Measurements from ENCODE around the gene TAS2R42. TPM values are rescaled to one million over a fixed set of nuclear protein-coding genes. Genes with fewer than 3 reads are reported as not detected.

Gene TAS2R42
- total and polyA plus RNA-seq, 2 of the 13 experiments (the other 11 are each of a cell fraction or from before 2014, with no cell fraction given), result not detected

- TF ChIP-seq HINFP (CRISPR knock-in tag; IDR thresholded peaks at IDR 0.05; ENCODE audit: low read depth), result no peak
- TF ChIP-seq ARID3A (IDR thresholded peaks at IDR 0.05; ENCODE audit: low read depth, low read length), result no peak
- TF ChIP-seq ZMYM3 (CRISPR knock-in tag; IDR thresholded peaks at IDR 0.05), result 0 out of 2 replicates have a peak, but pooled peaks have one; percentile 39
- TF ChIP-seq NFIC (IDR thresholded peaks at IDR 0.05; ENCODE audit: low read length), result no peak
- peak; percentile 32; the same call in 1 of the 2 replicates for TF ChIP-seq IRF2 (CRISPR knock-in tag; IDR thresholded peaks at IDR 0.05)
- peak; percentile 70 for TF ChIP-seq ZNF407 (CRISPR knock-in tag; IDR thresholded peaks at IDR 0.05; ENCODE audit: not compliant biosample characterization)
- TF ChIP-seq PLRG1 (conservative IDR thresholded peaks at IDR 0.05), result no peak
- peak; percentile 97 for TF ChIP-seq ZMAT3 (CRISPR knock-in tag; conservative IDR thresholded peaks at IDR 0.05)
- peak; percentile 71 for TF ChIP-seq TBL1XR1 (IDR thresholded peaks at IDR 0.05; ENCODE audit: borderline replicate concordance, low read length, partially characterized antibody)
- 0 out of 2 replicates have a peak, but pooled peaks have one; percentile 38 for TF ChIP-seq ATF3 (CRISPR knock-in tag; IDR thresholded peaks at IDR 0.05)
- TF ChIP-seq GZF1 (CRISPR knock-in tag; IDR thresholded peaks at IDR 0.05), result peak; percentile 60; the same call in 1 of the 2 replicates
- 0 out of 2 replicates have a peak, but pooled peaks have one; percentile 32 for TF ChIP-seq ZNF30 (CRISPR knock-in tag; IDR thresholded peaks at IDR 0.05)
- TF ChIP-seq TFDP1 (CRISPR knock-in tag; IDR thresholded peaks at IDR 0.05; ENCODE audit: borderline replicate concordance), result 0 out of 2 replicates have a peak, but pooled peaks have one; percentile 57
- peak; percentile 74; the same call in 1 of the 2 replicates for TF ChIP-seq ZNF766 (CRISPR knock-in tag; IDR thresholded peaks at IDR 0.05; ENCODE audit: borderline replicate concordance)
- peak; percentile 76; the same call in 1 of the 2 replicates for TF ChIP-seq KDM5A (IDR thresholded peaks at IDR 0.05; ENCODE audit: borderline replicate concordance, low read length)
Observed at GRCh38 chr12:11171145-11171968, 15.4 kb downstream of the TAS2R42 start, which contains the start of gene SMIM10L1 (continued).

All from HepG2 (cell line).